NB4 (cell line): ENCODE measurements around the gene AFF3.

Experiments used
- MYC ChIP-seq: IDR thresholded peaks from 2 replicates; pipeline ENCODE4 v1.6.1; 2011; ENCODE audit warnings: low read depth, low read length
- POLR2A ChIP-seq: IDR thresholded peaks from 2 replicates; pipeline ENCODE4 v1.6.1; 2011; ENCODE audit warnings: mild to moderate bottlenecking; ENCODE audit not compliant: insufficient read length; ENCODE audit errors: extremely low read depth
- TF ChIP-seq, protein P1 (sequence below): IDR thresholded peaks from one replicate; pipeline ENCODE4 v1.5.1; 2012; ENCODE audit warnings: low read depth, low read length
- TF ChIP-seq, protein P2 (sequence below): IDR thresholded peaks from 2 replicates; pipeline ENCODE4 v1.6.1; 2011; ENCODE audit warnings: low read depth, low read length

DNA sequence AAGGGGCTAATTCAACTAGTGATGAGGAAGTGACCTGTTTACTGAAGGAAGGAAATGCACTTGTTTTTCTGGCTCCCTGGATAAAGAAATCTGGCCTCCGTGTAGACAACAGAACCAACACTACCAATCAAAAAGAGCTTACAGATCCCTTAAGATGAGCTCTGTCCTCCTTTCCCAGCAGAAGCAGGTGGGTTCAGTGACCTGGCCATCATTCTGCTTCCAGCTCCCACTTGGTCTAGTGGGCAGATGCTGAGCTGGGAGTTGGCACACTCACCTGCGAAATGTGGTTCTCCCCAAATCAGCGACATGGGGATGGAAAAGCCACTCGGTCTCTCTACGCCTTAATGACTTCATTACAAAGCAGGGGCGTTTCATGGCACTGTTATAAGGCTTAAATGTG, 132.6 kb downstream of the AFF3 start:
- TF ChIP-seq, protein P1, sequence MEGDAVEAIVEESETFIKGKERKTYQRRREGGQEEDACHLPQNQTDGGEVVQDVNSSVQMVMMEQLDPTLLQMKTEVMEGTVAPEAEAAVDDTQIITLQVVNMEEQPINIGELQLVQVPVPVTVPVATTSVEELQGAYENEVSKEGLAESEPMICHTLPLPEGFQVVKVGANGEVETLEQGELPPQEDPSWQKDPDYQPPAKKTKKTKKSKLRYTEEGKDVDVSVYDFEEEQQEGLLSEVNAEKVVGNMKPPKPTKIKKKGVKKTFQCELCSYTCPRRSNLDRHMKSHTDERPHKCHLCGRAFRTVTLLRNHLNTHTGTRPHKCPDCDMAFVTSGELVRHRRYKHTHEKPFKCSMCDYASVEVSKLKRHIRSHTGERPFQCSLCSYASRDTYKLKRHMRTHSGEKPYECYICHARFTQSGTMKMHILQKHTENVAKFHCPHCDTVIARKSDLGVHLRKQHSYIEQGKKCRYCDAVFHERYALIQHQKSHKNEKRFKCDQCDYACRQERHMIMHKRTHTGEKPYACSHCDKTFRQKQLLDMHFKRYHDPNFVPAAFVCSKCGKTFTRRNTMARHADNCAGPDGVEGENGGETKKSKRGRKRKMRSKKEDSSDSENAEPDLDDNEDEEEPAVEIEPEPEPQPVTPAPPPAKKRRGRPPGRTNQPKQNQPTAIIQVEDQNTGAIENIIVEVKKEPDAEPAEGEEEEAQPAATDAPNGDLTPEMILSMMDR, result no peak
- no peak for TF ChIP-seq POLR2A
- TF ChIP-seq, protein P2, sequence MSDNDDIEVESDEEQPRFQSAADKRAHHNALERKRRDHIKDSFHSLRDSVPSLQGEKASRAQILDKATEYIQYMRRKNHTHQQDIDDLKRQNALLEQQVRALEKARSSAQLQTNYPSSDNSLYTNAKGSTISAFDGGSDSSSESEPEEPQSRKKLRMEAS, result no peak
- TF ChIP-seq MYC, result no peak
